Suppressor macrophage treated with lipopolysaccharide for 4 hours (primary cell): ENCODE data around the gene RAB3A.
"Not testable (repeated sequence)": the region's sequence is repeated elsewhere in the genome, so short reads cannot be mapped to it uniquely, and the experiment has no call there.

ENCODE experiments used
- DNase-seq: peaks from one replicate; pipeline ENCODE4 v3.0.0-alpha.2; 2020

RAB3A gene

GRCh38 chr19:18167975-18168645, 35.7 kb downstream of the RAB3A start:
- DNase-seq: peak; percentile 69

- DNase-seq: no peak
Measured at GRCh38 chr19:18167011-18167410, 36.8 kb downstream of the RAB3A start.

GRCh38 chr19:18165794-18166544, 37.9 kb downstream of the RAB3A start:
- DNase-seq: no peak

- DNase-seq: no peak
Measured at GRCh38 chr19:18164072-18164471, 39.8 kb downstream of the RAB3A start.

GRCh38 chr19:18161636-18162002, 42.2 kb downstream of the RAB3A start:
- DNase-seq: no peak

- DNase-seq: peak; percentile 90
Measured at GRCh38 chr19:18160971-18161635, 42.7 kb downstream of the RAB3A start.

GRCh38 chr19:18160493-18160970, 43.3 kb downstream of the RAB3A start:
- DNase-seq: no peak

GRCh38 chr19:18159810-18160209, 44.0 kb downstream of the RAB3A start:
- no peak for DNase-seq

- DNase-seq: not testable (repeated sequence)
Measured at GRCh38 chr19:18159059-18159616, 44.7 kb downstream of the RAB3A start.

GRCh38 chr19:18158467-18158866, 45.4 kb downstream of the RAB3A start:
- no peak for DNase-seq

- no peak for DNase-seq
Measured at GRCh38 chr19:18157465-18158063, 46.3 kb downstream of the RAB3A start.

- peak; percentile 24 for DNase-seq
Measured at GRCh38 chr19:18156841-18157464, 46.9 kb downstream of the RAB3A start.

- no peak for DNase-seq
Measured at GRCh38 chr19:18156268-18156667, 47.6 kb downstream of the RAB3A start.

- DNase-seq: no peak
Measured at GRCh38 chr19:18155095-18156087, 48.5 kb downstream of the RAB3A start.

- DNase-seq: no peak
Measured at GRCh38 chr19:18153556-18154134, 50.2 kb downstream of the RAB3A start.

GRCh38 chr19:18152817-18153555, 50.9 kb downstream of the RAB3A start, which contains the start of gene PIK3R2:
TSS of gene PIK3R2 (plus strand) at chr19:18153163. CDS start at chr19:18155880, 2,717 bp downstream.
- DNase-seq: peak; percentile 100

GRCh38 chr19:18152442-18152816, 51.4 kb downstream of the RAB3A start:
- DNase-seq: peak; percentile 100

GRCh38 chr19:18150776-18151624, 52.8 kb downstream of the RAB3A start:
- DNase-seq: no peak

GRCh38 chr19:18149596-18149975, 54.3 kb downstream of the RAB3A start:
- no peak for DNase-seq
